Heart right ventricle (tissue), 16 donors: ENCODE measurements around the gene REL. TPM values are rescaled to one million over a fixed set of nuclear protein-coding genes. Genes with fewer than 3 reads are reported as not detected.

Experiments used
- ATAC-seq, 8 donors: fragments of 200-7000 bp; cut with Tn5 transposase; one replicate each; pipeline ENCODE4 v1.9.1; 2020; ENCODE audit warnings: mild to moderate bottlenecking in 8 of 8, moderate library complexity in 8 of 8, moderate number of reproducible peaks in 1 of 8
- DNase-seq, 2 donors: peaks; one replicate each; pipeline ENCODE4 v3.0.0-alpha.2; 2020
- H3K27ac ChIP-seq, 10 donors: fragments of 200-600 bp; sonication (generic) in 2 of 10; one replicate each; pipeline versions ENCODE4 v1.5.0 to v1.8.0; 2020 to 2022; ENCODE audit warnings: mild to moderate bottlenecking in 3 of 10
- H3K27me3 ChIP-seq, 7 donors: fragments of 200-600 bp; one replicate each; pipeline ENCODE4 v1.8.0; 2021 to 2022; ENCODE audit warnings: mild to moderate bottlenecking in 2 of 7
- H3K36me3 ChIP-seq, 9 donors: fragments of 200-600 bp; sonication (generic) in 1 of 9; one replicate each; pipeline versions ENCODE4 v1.5.0 to v1.8.0; 2020 to 2022; ENCODE audit warnings: mild to moderate bottlenecking in 2 of 9
- H3K4me1 ChIP-seq, 9 donors: fragments of 200-600 bp; sonication (generic) in 1 of 9; one replicate each; pipeline versions ENCODE4 v1.5.0 to v1.8.0; 2020 to 2022; ENCODE audit warnings: mild to moderate bottlenecking in 4 of 9
- H3K4me3 ChIP-seq, 10 donors: fragments of 200-600 bp; sonication (generic) in 2 of 10; one replicate each; pipeline versions ENCODE4 v1.5.0 to v1.8.0; 2020 to 2022; ENCODE audit warnings: mild to moderate bottlenecking in 7 of 10, moderate library complexity in 2 of 10
- H3K9me3 ChIP-seq, 11 donors: fragments of 200-600 bp in 10 of 11; sonication (generic) in 2 of 11; one replicate each; pipeline versions ENCODE4 v1.5.0 to v1.8.0; 2013 to 2022; ENCODE audit warnings: mild to moderate bottlenecking in 2 of 11, control low read depth in 1 of 11, moderate library complexity in 1 of 11
- CTCF ChIP-seq, 9 donors: fragments of 200-600 bp; sonication (generic) in 2 of 9; IDR thresholded peaks; one replicate each; pipeline versions ENCODE4 v1.5.0 to v1.8.0; 2021 to 2022; ENCODE audit warnings: antibody characterized with exemption in 9 of 9, mild to moderate bottlenecking in 5 of 9, moderate library complexity in 1 of 9
- whole genome bisulfite sequencing, 2 donors: extraction: QIAGEN DNeasy Blood & Tissue Kit; methylation state at CpG; one replicate each; pipeline ENCODE4 v1.1.7; 2013; ENCODE audit warnings: inconsistent platforms in 1 of 2; 5-methylcytosine and 5-hydroxymethylcytosine counted together
- intact Hi-C, 10 donors: fragments of 100-400 bp; cut with DNase I; formaldehyde crosslinking; loops; one replicate each; pipeline versions ENCODE4 v1.11.1 to v1.14.2; 2022
- polyA plus RNA-seq, 2 donors: library from polyadenylated mRNA; stranded (reverse); fragments of 200-250 nt; gene quantifications; one replicate each; pipeline ENCODE4 v1.2.3, GENCODE V29; 2013
- total RNA-seq, 10 donors: library from RNA; stranded (reverse); fragmentation: NEBNext Ultra II Directional in 3 of 10; extraction: Animal tissue kit (Norgen Biotek cat#: 25700) in 3 of 10; gene quantifications; one replicate each; pipeline versions ENCODE4 v1.2.1 to v1.2.4, GENCODE V29; 2021 to 2023
- donor health status: Arrhythmogenic right ventricular cardiomyopathy.
- donor health status: ischemic (EF 13 %, LVEDD 7.1; RV severe dilation, severe dysfunction).
- donor health status: healthy with polysubstance abuse.
- donor health status: DM: no; HTN: yes; CAD: no.
- donor health status: DM: no; HTN: no; CAD: no.
- donor health status: ischemic (EF 25% LVEDD 6.9; RV normal size, moderate dysfunction).
- donor health status: ischemic (EF 25% LVEDD 5.7; RV mildly dilated, moderate dysfunction).
- donor health status: healthy.
- donor health status: DM: yes; HTN: yes; CAD: no.
- donor health status: Ischemic cardiomyopathy.
- donor health status: ischemic (EF 35%, LVEDD 5.7; RV mildly dilated, moderate dysfunction).
- donor health status: nonischemic (EF 11% LVEDD 7.7; RV severe dilation, severe dysfunction).
- donor health status: DM: yes; HTN: yes; CAD: no.
- donor health status: PGD.
- donor health status: ischemic (EF 29% LVEDD 5.4; RV normal size, mild dysfunction).
- donor health status: nonischemic (EF 23%, LVEDD 6.1; RV moderate dilation, normal function).

The REL gene
- total and polyA plus RNA-seq, 12 donors, result 0.49 to 11.7 (median 6.4) TPM

GRCh38 chr2:60965499-60965785 is 84.1 kb downstream of the REL start:
- Histone ChIP-seq H3K36me3 (peaks cover 0 to under 1% (median 0%) of the 10 kb centered on the region in 9 donors), H3K4me3 (no peak overlapping the region), H3K4me1 (peaks cover 0 to 10% (median 0%) of the 10 kb centered on the region in 9 donors), H3K27ac (peak overlapping the region in 1 of 10 donors; percentile 4), H3K9me3 (no peaks in the 10 kb centered on the region), H3K27me3 (no peaks in the 10 kb centered on the region)
- intact Hi-C loops, result no loop called here
- no peak for DNase-seq
- ATAC-seq, result no peak
- no peak for TF ChIP-seq CTCF (IDR thresholded peaks at IDR 0.05)

GRCh38 chr2:60966507-60967405 is 85.4 kb downstream of the REL start:
- intact Hi-C loops, result no loop called here
- WGBS, 2 donors, result 49 to 63% methylated on average over 1 of the region's 1 CpG
- H3K27me3 ChIP-seq, result no peaks in the 10 kb centered on the region
- H3K36me3 ChIP-seq, result no peaks in the 10 kb centered on the region
- H3K9me3 ChIP-seq, result no peaks in the 10 kb centered on the region
- TF ChIP-seq CTCF (IDR thresholded peaks at IDR 0.05), result no peak
- ATAC-seq (no peak), DNase-seq (no peak)
- H3K27ac ChIP-seq, result no peak overlapping the region
- peaks cover 0 to 16% (median 0%) of the 10 kb centered on the region in 9 donors for H3K4me1 ChIP-seq
- H3K4me3 ChIP-seq, result no peak overlapping the region

GRCh38 chr2:60972889-60973656 is 91.7 kb downstream of the REL start:
- Histone ChIP-seq H3K4me1 (peaks cover 0 to 6% (median 0%) of the 10 kb centered on the region in 9 donors), H3K36me3 (no peaks in the 10 kb centered on the region), H3K27me3 (no peaks in the 10 kb centered on the region), H3K4me3 (no peak overlapping the region), H3K27ac (no peak overlapping the region), H3K9me3 (no peaks in the 10 kb centered on the region)
- ATAC-seq, result peak in 1 of 8 donors; percentile 13
- DNase-seq, result no peak
- 93 to 95% methylated on average over 32 of the region's 32 CpGs for WGBS, 2 donors
- intact Hi-C loops, result no loop called here
- no peak for TF ChIP-seq CTCF (IDR thresholded peaks at IDR 0.05)

GRCh38 chr2:60973705-60974104 is 92.3 kb downstream of the REL start:
- no peak for TF ChIP-seq CTCF (IDR thresholded peaks at IDR 0.05)
- no peak for DNase-seq
- no peaks in the 10 kb centered on the region for H3K27me3 ChIP-seq
- no peaks in the 10 kb centered on the region for H3K36me3 ChIP-seq
- H3K4me3 ChIP-seq, result no peak overlapping the region
- no peak overlapping the region for H3K27ac ChIP-seq
- no peaks in the 10 kb centered on the region for H3K9me3 ChIP-seq
- no peak for ATAC-seq
- WGBS, 2 donors, result 70 to 80% methylated on average over 5 of the region's 5 CpGs
- intact Hi-C loops, result no loop called here
- peaks cover 0 to 6% (median 0%) of the 10 kb centered on the region in 9 donors for H3K4me1 ChIP-seq
